ENCODE results near the gene NR2E1.
A peak's percentile ranks its signal among the peaks of the same experiment; 100 is the strongest.

Gene NR2E1

DNA sequence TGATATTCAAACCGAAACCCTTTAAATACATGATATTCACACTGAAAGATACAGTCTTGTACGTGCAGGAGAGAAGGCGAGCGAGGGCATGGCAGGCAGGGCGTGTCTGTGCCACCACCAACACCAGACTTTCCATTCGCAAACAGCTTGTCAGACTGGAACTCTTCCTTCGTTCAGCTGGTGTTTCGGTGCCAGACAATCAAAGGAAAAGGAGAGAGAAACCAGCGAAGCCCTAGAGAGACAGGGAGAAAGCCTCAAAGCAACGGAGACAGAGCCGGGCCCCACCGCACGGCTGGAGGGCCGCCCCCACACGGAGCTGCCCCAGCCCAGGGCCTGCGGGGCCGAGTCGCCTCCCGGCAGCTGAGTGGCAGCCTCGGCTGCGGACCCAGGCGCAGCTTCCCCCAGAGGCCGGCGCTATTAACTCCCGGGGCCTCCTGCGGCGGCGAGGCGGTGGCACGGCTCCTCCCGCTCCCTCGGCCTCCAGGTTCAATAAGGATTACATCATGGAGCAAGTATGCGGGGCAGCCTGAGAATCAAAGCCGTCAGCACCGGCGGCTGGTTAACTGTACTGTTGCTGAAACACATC lies 32.1 kb upstream of the NR2E1 start (continued):
- TF ChIP-seq, protein P1, sequence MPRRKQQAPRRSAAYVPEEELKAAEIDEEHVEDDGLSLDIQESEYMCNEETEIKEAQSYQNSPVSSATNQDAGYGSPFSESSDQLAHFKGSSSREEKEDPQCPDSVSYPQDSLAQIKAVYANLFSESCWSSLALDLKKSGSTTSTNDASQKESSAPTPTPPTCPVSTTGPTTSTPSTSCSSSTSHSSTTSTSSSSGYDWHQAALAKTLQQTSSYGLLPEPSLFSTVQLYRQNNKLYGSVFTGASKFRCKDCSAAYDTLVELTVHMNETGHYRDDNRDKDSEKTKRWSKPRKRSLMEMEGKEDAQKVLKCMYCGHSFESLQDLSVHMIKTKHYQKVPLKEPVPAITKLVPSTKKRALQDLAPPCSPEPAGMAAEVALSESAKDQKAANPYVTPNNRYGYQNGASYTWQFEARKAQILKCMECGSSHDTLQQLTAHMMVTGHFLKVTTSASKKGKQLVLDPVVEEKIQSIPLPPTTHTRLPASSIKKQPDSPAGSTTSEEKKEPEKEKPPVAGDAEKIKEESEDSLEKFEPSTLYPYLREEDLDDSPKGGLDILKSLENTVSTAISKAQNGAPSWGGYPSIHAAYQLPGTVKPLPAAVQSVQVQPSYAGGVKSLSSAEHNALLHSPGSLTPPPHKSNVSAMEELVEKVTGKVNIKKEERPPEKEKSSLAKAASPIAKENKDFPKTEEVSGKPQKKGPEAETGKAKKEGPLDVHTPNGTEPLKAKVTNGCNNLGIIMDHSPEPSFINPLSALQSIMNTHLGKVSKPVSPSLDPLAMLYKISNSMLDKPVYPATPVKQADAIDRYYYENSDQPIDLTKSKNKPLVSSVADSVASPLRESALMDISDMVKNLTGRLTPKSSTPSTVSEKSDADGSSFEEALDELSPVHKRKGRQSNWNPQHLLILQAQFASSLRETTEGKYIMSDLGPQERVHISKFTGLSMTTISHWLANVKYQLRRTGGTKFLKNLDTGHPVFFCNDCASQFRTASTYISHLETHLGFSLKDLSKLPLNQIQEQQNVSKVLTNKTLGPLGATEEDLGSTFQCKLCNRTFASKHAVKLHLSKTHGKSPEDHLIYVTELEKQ (tag by site-specific recombination; IDR thresholded peaks at IDR 0.05; ENCODE audit: borderline replicate concordance) = peak; percentile 61; the same call in 1 of the 2 replicates
- TF ChIP-seq, protein P2, sequence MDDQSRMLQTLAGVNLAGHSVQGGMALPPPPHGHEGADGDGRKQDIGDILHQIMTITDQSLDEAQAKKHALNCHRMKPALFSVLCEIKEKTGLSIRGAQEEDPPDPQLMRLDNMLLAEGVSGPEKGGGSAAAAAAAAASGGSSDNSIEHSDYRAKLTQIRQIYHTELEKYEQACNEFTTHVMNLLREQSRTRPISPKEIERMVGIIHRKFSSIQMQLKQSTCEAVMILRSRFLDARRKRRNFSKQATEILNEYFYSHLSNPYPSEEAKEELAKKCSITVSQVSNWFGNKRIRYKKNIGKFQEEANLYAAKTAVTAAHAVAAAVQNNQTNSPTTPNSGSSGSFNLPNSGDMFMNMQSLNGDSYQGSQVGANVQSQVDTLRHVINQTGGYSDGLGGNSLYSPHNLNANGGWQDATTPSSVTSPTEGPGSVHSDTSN (CRISPR knock-in tag; IDR thresholded peaks at IDR 0.05) = 0 out of 2 replicates have a peak, but pooled peaks have one; percentile 61
- TF ChIP-seq ZNF169 (tag by site-specific recombination; IDR thresholded peaks at IDR 0.05) = no peak
- no peak for TF ChIP-seq ZBTB1 (tag by site-specific recombination; IDR thresholded peaks at IDR 0.05)
- peak; percentile 57 for TF ChIP-seq ZNF596 (tag by site-specific recombination; IDR thresholded peaks at IDR 0.05)
- TF ChIP-seq, protein P3, sequence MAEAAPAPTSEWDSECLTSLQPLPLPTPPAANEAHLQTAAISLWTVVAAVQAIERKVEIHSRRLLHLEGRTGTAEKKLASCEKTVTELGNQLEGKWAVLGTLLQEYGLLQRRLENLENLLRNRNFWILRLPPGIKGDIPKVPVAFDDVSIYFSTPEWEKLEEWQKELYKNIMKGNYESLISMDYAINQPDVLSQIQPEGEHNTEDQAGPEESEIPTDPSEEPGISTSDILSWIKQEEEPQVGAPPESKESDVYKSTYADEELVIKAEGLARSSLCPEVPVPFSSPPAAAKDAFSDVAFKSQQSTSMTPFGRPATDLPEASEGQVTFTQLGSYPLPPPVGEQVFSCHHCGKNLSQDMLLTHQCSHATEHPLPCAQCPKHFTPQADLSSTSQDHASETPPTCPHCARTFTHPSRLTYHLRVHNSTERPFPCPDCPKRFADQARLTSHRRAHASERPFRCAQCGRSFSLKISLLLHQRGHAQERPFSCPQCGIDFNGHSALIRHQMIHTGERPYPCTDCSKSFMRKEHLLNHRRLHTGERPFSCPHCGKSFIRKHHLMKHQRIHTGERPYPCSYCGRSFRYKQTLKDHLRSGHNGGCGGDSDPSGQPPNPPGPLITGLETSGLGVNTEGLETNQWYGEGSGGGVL (tag by site-specific recombination; IDR thresholded peaks at IDR 0.05) = peak; percentile 64
- TF ChIP-seq ZXDB (tag by site-specific recombination; IDR thresholded peaks at IDR 0.05) = 0 out of 2 replicates have a peak, but pooled peaks have one; percentile 44
- TF ChIP-seq ZBTB48 (tag by site-specific recombination; IDR thresholded peaks at IDR 0.05) = 0 out of 2 replicates have a peak, but pooled peaks have one; percentile 34
- TF ChIP-seq ZSCAN30 (tag by site-specific recombination; IDR thresholded peaks at IDR 0.05) = peak; percentile 82
- no peak; the same call in 1 of the 2 replicates for TF ChIP-seq ZNF366 (tag by site-specific recombination; conservative IDR thresholded peaks at IDR 0.05)
- TF ChIP-seq ZNF544 (tag by site-specific recombination; IDR thresholded peaks at IDR 0.05) = no peak
- TF ChIP-seq KLF8 (tag by site-specific recombination; IDR thresholded peaks at IDR 0.05) = peak; percentile 66; the same call in 1 of the 2 replicates
- TF ChIP-seq ZBTB17 (tag by site-specific recombination; IDR thresholded peaks at IDR 0.05) = peak; percentile 52; the same call in 1 of the 2 replicates
- TF ChIP-seq ZFHX2 (tag by site-specific recombination; conservative IDR thresholded peaks at IDR 0.05) = peak; percentile 72
- TF ChIP-seq ZFP69B (tag by site-specific recombination; IDR thresholded peaks at IDR 0.05) = peak; percentile 98
- TF ChIP-seq ZNF843 (tag by site-specific recombination; IDR thresholded peaks at IDR 0.05) = peak; percentile 39; the same call in 1 of the 2 replicates
- TF ChIP-seq, protein P4, sequence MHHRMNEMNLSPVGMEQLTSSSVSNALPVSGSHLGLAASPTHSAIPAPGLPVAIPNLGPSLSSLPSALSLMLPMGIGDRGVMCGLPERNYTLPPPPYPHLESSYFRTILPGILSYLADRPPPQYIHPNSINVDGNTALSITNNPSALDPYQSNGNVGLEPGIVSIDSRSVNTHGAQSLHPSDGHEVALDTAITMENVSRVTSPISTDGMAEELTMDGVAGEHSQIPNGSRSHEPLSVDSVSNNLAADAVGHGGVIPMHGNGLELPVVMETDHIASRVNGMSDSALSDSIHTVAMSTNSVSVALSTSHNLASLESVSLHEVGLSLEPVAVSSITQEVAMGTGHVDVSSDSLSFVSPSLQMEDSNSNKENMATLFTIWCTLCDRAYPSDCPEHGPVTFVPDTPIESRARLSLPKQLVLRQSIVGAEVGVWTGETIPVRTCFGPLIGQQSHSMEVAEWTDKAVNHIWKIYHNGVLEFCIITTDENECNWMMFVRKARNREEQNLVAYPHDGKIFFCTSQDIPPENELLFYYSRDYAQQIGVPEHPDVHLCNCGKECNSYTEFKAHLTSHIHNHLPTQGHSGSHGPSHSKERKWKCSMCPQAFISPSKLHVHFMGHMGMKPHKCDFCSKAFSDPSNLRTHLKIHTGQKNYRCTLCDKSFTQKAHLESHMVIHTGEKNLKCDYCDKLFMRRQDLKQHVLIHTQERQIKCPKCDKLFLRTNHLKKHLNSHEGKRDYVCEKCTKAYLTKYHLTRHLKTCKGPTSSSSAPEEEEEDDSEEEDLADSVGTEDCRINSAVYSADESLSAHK (tag by site-specific recombination; IDR thresholded peaks at IDR 0.05) = peak; percentile 42; the same call in 1 of the 2 replicates
- peak; percentile 90 for TF ChIP-seq PRDM1 (tag by site-specific recombination; IDR thresholded peaks at IDR 0.05)
- peak; percentile 63; the same call in 1 of the 2 replicates for TF ChIP-seq BCL11B (tag by site-specific recombination; IDR thresholded peaks at IDR 0.05; ENCODE audit: low read depth)
- TF ChIP-seq ZNF529 (tag by site-specific recombination; IDR thresholded peaks at IDR 0.05; ENCODE audit: insufficient replicate concordance) = no peak
- TF ChIP-seq REPIN1 (tag by site-specific recombination; IDR thresholded peaks at IDR 0.05; ENCODE audit: low read depth) = no peak
- TF ChIP-seq IKZF3 (tag by site-specific recombination; IDR thresholded peaks at IDR 0.05) = peak; percentile 97
- TF ChIP-seq, protein P5, sequence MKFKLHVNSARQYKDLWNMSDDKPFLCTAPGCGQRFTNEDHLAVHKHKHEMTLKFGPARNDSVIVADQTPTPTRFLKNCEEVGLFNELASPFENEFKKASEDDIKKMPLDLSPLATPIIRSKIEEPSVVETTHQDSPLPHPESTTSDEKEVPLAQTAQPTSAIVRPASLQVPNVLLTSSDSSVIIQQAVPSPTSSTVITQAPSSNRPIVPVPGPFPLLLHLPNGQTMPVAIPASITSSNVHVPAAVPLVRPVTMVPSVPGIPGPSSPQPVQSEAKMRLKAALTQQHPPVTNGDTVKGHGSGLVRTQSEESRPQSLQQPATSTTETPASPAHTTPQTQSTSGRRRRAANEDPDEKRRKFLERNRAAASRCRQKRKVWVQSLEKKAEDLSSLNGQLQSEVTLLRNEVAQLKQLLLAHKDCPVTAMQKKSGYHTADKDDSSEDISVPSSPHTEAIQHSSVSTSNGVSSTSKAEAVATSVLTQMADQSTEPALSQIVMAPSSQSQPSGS (tag by site-specific recombination; IDR thresholded peaks at IDR 0.05; ENCODE audit: low read depth) = peak; percentile 93
- TF ChIP-seq ZNF623 (tag by site-specific recombination; IDR thresholded peaks at IDR 0.05) = 0 out of 2 replicates have a peak, but pooled peaks have one; percentile 4
- TF ChIP-seq, protein P6, sequence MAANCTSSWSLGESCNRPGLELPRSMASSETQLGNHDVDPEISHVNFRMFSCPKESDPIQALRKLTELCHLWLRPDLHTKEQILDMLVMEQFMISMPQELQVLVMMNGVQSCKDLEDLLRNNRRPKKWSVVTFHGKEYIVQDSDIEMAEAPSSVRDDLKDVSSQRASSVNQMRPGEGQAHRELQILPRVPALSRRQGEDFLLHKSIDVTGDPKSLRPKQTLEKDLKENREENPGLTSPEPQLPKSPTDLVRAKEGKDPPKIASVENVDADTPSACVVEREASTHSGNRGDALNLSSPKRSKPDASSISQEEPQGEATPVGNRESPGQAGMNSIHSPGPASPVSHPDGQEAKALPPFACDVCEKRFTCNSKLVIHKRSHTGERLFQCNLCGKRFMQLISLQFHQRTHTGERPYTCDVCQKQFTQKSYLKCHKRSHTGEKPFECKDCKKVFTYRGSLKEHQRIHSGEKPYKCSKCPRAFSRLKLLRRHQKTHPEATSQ (tag by site-specific recombination; IDR thresholded peaks at IDR 0.05) = 0 out of 2 replicates have a peak, but pooled peaks have one; percentile 19
- peak; percentile 95 for TF ChIP-seq ZIC2 (tag by site-specific recombination; IDR thresholded peaks at IDR 0.05)
- TF ChIP-seq ZNF629 (tag by site-specific recombination; IDR thresholded peaks at IDR 0.05) = peak; percentile 73

Data from HEK293 (cell line).